Neural crest cell (in vitro differentiated cells): ENCODE results near the gene SERGEF. TPM values are rescaled to one million over a fixed set of nuclear protein-coding genes. Genes with fewer than 3 reads are reported as not detected.
A peak's percentile ranks its signal among the peaks of the same experiment; 100 is the strongest.

Experiments
- DNase-seq: peaks from one replicate; pipeline ENCODE4 v3.0.0; 2021; ENCODE audit warnings: low read depth, mixed read lengths, low spot score
- H3K27ac Mint-ChIP-seq: one replicate; pipeline ENCODE4 v1.8.0; 2021; ENCODE audit warnings: mild to moderate bottlenecking, mixed read lengths; ENCODE audit not compliant: unreplicated experiment
- H3K27me3 Mint-ChIP-seq: 2 replicates; pipeline ENCODE4 v1.8.0; 2021; ENCODE audit warnings: low read depth, mild to moderate bottlenecking, mixed read lengths
- H3K36me3 Mint-ChIP-seq: 2 replicates; pipeline ENCODE4 v1.8.0; 2021; ENCODE audit warnings: low read depth, mild to moderate bottlenecking, mixed read lengths
- H3K4me1 Mint-ChIP-seq: 2 replicates; pipeline ENCODE4 v1.8.0; 2021; ENCODE audit warnings: mixed read lengths
- H3K4me3 Mint-ChIP-seq: one replicate; pipeline ENCODE4 v1.8.0; 2021; ENCODE audit warnings: mild to moderate bottlenecking, mixed read lengths
- H3K9me3 Mint-ChIP-seq: 2 replicates; pipeline ENCODE4 v1.8.0; 2021; ENCODE audit warnings: mixed read lengths
- CTCF ChIP-seq: fragments of 200-600 bp; sonication (generic); conservative IDR thresholded peaks from 2 replicates; pipeline ENCODE4 v1.5.0; 2021; ENCODE audit warnings: antibody characterized with exemption, mild to moderate bottlenecking
- total RNA-seq: library from RNA; stranded (reverse); gene quantifications from 2 replicates; pipeline ENCODE4 v1.2.1, GENCODE V29; 2021

SERGEF gene
- total RNA-seq, 1 donor from 2014 or later: 29.6 TPM

- Mint-ChIP-seq H3K9me3 (no peaks in the 10 kb centered on the region), H3K27ac (no peak overlapping the region), H3K27me3 (no peaks in the 10 kb centered on the region), H3K36me3 (peaks cover 4% of the 10 kb centered on the region), H3K4me1 (no peaks in the 10 kb centered on the region), H3K4me3 (no peak overlapping the region)
- TF ChIP-seq CTCF: peak; percentile 77
- peak; percentile 50 for DNase-seq
Observed at GRCh38 chr11:17978553-17979287, 34.1 kb downstream of the SERGEF start.

- peaks cover 14% of the 10 kb centered on the region for H3K36me3 Mint-ChIP-seq
- H3K4me1 Mint-ChIP-seq: no peaks in the 10 kb centered on the region
- no peak for TF ChIP-seq CTCF
- no peak for DNase-seq
- H3K27me3 Mint-ChIP-seq: no peaks in the 10 kb centered on the region
- no peak overlapping the region for H3K4me3 Mint-ChIP-seq
- H3K27ac Mint-ChIP-seq: no peak overlapping the region
- H3K9me3 Mint-ChIP-seq: peaks cover 2% of the 10 kb centered on the region
Observed at GRCh38 chr11:17976651-17977050, 36.2 kb downstream of the SERGEF start.

GRCh38 chr11:17974246-17974645, 38.6 kb downstream of the SERGEF start:
- Mint-ChIP-seq H3K4me1 (no peaks in the 10 kb centered on the region), H3K4me3 (no peak overlapping the region), H3K9me3 (peaks cover 5% of the 10 kb centered on the region), H3K36me3 (peaks cover 26% of the 10 kb centered on the region), H3K27ac (no peak overlapping the region), H3K27me3 (no peaks in the 10 kb centered on the region)
- DNase-seq: no peak
- TF ChIP-seq CTCF: no peak

GRCh38 chr11:17972987-17973386, 39.9 kb downstream of the SERGEF start:
- H3K27ac Mint-ChIP-seq: no peak overlapping the region
- peaks cover 5% of the 10 kb centered on the region for H3K9me3 Mint-ChIP-seq
- H3K27me3 Mint-ChIP-seq: no peaks in the 10 kb centered on the region
- H3K36me3 Mint-ChIP-seq: peaks cover 26% of the 10 kb centered on the region
- H3K4me1 Mint-ChIP-seq: no peaks in the 10 kb centered on the region
- TF ChIP-seq CTCF: peak; percentile 65
- peak; percentile 40 for DNase-seq
- no peak overlapping the region for H3K4me3 Mint-ChIP-seq

- no peak for TF ChIP-seq CTCF
- no peak overlapping the region for H3K4me3 Mint-ChIP-seq
- H3K27ac Mint-ChIP-seq: no peak overlapping the region
- H3K4me1 Mint-ChIP-seq: no peaks in the 10 kb centered on the region
- DNase-seq: no peak
- H3K9me3 Mint-ChIP-seq: peaks cover 5% of the 10 kb centered on the region
- no peaks in the 10 kb centered on the region for H3K27me3 Mint-ChIP-seq
- peaks cover 22% of the 10 kb centered on the region for H3K36me3 Mint-ChIP-seq
Observed at GRCh38 chr11:17968206-17968605, 44.6 kb downstream of the SERGEF start.
